Measurements from ENCODE around the gene PDZRN4. TPM values are rescaled to one million over a fixed set of nuclear protein-coding genes. Genes with fewer than 3 reads are reported as not detected.

The PDZRN4 gene
- polyA plus RNA-seq, 1 donor = 2.6 TPM

DNA sequence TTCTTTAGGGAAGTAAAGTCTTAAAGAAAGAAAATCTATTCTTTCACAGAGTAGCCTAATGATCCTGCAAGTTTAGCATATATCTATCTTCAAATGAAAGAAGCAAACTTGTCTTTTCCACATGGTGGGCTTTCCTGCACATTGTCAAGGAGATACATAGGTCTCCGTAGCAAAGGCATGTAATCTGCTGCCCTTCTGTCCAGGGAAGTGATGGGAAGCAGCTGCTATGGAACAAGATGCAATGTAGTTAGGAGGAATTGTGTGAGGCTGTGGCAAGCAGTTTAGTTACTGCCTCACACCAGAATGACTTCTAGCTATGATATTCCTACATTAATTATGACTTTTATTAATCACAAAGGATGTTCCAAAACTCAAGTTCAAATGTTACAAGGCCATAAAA, 174.4 kb downstream of the PDZRN4 start:
- DNase-seq (ENCODE audit: low read depth) = no peak

DNA sequence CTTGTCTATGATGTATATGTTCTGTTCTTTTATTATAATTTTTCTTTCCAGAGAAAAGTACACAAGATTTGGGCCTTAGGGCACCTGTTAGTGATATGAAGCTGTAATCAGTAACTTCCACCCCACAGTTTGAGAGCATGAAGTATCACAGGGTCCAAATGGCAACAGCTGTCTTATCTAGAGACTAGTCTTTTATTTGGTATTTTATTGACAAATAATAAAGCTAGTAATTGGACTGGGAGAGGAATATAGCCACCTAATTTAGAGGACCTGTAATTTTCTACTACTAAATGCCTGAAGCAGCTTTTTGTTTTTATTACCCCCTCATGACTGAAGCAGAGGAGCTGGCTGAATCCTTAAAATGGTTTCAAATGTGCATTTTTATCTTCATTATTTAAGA, 174.8 kb downstream of the PDZRN4 start:
- no peak for DNase-seq (ENCODE audit: low read depth)

DNA sequence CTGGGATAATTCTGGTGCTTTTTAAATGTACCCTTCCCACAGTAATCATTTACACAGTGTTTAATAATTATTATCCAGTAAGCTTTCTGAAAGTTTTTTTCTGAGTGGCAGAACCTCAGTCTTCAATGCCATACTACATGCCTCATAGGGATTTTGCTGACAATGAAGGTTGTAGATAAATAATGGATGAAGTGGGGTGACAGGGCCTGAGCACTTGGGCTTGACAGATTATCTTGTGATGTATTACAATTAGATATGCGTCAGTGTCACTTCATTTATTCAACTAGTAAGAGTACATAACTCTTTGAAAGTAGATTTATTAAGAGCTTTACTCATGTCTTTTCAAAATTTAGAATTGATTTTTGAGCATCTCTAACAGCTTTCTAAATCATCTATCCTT, 176.1 kb downstream of the PDZRN4 start:
- DNase-seq (ENCODE audit: low read depth) = no peak

DNA sequence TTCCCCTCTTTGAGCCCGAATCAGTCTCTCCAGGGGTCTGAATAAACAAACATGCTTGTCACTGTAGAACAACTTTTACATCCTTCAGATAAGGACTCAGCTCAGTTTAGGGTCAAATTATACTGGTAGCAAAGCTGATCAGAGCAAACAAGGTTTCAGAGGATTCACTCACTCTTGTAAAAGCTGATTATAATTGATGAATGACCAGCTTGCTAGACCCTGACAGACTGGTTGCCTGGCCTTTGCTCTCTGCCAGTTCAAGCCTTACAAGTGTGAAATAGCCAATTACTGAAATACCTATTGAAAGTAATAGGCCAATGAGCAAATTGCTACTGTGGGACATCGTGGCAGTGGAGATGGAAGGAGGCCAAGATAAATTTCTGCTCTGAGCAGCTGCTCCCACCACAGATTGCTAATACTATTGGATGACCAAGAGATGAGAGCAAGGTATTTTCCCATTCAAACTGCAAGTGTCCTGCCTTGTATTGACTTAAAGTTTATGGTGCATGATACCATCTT, 177.6 kb downstream of the PDZRN4 start:
- DNase-seq (ENCODE audit: low read depth) = no peak

DNA sequence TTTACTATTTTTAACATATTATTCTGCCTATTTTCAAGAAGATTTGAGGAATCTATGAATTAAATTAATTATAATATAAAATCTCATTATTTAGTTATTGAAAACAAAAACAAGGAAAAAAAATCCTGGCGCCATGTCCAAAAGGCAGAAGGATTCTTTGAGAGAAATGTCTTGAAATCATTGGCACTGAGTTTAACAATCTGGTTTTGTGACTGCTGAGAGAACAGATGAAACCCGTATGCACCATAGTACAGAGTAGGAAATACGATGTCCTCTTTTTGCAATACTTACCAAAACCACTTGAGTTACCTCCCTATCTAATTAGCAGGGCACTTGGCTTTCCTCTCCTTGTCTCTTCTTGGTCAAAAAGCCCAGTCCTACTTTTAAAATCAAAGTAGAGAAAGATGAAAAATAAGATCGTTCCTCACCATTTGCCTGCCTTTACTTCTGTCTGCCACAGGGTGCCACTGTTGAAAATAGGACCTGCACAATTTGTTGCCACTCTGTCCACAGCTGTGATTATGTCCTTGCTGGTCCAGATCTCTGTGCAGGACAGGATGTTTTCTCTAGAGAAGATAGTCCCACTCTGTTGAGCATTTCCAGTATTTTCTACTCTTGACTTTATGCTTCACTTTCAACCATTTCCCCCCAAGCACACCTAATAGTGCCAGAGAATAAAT, 179.7 kb downstream of the PDZRN4 start:
- no peak for DNase-seq (ENCODE audit: low read depth)

DNA sequence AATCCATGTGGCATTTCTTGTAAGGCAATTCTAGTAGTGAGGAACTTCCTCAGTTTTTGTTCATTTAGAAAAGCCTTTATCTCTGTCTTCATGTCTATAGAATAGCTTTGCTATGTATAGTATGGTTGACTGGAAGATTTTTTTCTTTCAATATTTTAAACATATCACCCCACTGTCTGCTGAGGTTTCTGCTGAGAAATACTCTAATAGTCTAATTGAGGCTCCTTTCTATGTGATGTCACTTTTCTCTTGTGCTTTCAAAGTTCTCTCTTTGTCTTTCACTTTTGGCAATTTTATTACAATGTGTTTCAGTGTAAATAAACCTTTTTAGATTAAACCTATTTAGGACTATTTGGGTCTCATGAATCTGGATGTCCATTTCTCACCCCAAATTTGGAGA, 192.8 kb downstream of the PDZRN4 start:
- DNase-seq (ENCODE audit: low read depth) = no peak

DNA sequence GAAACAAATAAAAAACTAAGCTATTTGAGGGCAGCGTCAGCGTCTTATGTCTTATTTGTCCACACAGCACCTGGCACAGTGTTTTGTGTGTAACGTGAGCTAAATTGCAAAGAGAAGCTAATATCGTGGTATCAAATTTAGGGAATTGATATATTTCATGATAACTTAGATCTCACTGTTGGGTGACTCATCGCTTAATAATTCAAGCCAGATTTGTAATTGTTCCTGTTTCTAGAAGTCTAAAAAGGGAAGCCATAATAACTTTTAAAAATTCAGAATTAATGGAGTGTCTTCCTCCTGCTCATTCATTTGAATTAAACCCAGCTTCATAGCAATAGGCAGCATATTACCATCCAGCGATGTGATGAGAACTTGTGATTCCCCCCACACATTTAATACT, 214.7 kb downstream of the PDZRN4 start:
- DNase-seq (ENCODE audit: low read depth) = no peak

DNA sequence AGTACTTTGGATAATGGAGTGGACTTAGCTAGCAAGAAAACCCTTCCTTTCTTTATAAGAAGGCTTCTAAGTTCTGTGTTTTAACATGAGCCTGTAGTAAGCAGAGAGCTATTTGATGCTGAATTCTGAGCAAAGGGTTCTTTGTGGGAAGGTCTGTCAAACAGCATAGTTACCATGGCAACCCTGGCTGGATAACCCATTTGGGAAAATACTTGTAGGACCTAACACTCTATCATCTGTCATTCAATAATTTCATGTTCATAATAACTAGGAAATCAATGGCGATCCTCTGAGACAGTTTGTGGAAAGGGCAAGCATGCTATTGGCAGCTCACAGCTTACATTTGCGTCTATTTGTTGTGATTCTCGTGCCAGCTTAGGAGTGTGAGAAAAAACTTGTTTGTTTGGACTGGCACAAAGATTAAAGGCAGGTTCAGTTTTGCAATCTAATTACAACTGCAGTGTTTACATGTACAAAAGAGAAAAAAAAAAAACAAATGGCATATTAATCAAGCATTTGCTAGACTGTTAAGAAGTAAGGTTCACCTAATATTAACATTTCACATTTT, 219.2 kb downstream of the PDZRN4 start:
- no peak for DNase-seq (ENCODE audit: low read depth)

DNA sequence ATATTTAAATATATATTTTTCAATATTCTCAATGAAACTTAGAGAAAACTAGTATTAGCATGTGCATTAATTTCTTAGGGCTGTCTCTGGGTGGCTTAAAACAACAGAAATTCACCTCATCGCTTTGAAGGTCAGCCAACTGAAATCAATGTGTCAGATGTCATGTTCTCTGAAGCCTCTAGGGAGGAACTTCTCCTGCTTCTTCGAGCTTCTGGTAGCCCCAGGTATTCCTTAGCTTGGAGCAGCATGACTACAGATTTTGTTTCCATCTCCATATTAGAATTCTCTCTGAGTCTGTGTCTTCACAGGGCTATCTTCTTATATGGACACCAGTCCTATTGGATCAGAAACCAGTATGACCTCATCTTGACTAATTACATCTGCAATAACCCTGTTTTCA, 221.5 kb downstream of the PDZRN4 start:
- DNase-seq (ENCODE audit: low read depth) = no peak

DNA sequence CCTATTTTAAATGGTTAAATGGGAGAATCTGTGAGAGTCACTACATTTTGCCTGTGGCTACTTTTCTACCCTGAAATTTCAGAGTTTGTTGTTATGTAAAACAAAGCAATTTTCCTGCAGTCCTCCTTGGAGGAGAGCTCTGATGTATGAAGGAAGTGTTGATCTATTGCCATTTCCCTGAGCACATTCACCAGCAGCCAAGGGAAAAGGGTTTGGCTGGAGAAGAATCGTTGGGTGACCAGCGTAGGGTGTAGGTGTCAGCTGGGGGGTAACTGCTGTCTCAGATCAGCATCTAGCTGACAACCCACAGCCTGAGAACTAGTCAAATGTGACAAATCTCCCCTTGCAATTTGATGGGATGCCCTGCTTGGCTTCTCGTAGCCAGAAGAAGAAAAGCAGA, 230.5 kb downstream of the PDZRN4 start:
- DNase-seq (ENCODE audit: low read depth) = no peak

DNA sequence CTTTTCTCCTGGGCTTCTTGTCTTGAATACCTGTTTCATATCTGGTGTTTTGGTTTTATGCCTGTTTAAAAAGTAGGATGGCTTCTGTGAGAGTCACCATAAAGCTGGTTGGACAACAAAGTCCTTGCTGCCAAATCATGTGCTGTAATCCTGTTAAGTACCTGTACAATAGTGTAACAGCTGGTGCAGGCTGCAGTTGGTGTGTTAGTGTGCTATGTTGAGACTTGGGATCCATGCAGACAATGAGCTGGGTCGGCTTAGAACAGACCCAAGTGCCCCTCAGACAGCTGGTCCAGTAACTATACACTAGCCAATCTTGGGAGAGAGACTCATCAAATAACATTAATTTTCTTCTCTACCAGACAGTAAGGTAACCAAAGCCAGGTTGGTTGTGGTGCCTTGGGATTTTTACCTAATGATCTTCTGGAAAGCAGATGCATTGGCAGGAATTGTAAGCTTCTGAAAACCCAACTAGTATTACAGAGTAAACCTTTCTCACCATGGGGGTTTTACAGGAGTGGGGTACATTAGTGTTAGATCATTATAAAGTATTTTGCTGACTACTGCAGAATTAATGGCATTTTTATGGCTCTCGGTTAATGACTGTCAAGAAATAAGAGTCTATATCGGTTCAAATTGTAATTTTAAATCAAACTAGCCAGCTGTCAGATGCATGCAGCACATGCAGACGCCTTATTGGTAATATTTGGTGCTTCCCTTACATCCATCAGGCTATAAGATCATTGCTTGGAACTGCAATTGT, 231.2 kb downstream of the PDZRN4 start:
- no peak for DNase-seq (ENCODE audit: low read depth)

DNA sequence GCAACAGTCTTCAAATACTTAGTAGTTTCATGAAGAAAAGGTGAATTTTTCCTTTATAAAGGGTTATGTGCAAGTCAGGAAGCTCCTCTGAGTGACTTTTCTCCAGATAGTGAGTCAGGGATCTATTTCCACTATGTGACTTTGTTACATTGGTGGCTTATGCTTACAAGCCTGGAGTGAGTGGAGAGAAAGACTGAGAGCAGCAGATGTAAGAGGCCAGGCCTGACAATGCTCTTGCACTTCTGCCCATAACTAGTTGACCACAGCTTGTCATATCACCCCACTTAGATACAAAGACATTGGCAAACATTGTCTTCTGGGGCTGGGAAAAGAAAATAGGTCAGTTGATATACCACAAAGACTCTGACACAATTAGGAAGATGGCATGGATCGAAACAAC, 236.5 kb downstream of the PDZRN4 start:
- no peak for DNase-seq (ENCODE audit: low read depth)

DNA sequence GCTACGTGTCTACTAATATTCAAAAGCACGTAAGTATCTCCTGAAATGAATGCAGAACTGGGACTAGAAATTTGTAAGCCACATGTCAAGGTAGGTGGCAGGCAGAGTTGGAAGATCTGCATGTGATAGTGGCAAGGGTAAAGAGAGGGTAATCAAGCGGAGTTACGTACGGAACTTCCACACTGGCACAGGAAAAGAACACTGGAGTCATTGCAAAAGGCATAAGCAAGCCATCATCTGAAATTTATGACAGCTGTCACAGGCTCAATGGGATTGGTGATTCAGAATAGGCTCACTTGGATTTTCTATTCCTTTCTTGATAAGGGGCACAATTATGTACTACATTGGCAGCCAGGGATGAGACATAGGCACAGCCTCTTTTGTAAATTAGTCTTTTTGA, 245.3 kb downstream of the PDZRN4 start:
- no peak for DNase-seq (ENCODE audit: low read depth)

DNA sequence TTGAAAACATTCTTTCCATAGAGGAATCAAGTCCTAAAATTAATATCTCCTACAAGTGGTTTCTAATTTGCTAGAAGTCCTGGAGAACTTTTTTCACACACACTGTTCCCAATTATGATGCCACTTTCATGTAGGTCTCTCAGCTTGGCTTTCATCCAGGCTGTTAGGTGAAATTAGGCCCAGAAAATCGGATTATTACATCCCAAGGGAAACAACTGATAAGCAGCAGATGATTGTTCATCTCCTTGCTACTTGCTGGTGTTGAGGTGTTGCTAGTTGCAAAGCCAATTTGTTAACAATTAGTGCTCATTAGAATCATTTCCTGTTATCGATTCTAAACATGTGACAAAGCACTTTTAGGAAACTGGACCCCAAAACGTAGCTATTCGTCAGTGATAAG, 248.0 kb downstream of the PDZRN4 start:
- DNase-seq (ENCODE audit: low read depth) = no peak

DNA sequence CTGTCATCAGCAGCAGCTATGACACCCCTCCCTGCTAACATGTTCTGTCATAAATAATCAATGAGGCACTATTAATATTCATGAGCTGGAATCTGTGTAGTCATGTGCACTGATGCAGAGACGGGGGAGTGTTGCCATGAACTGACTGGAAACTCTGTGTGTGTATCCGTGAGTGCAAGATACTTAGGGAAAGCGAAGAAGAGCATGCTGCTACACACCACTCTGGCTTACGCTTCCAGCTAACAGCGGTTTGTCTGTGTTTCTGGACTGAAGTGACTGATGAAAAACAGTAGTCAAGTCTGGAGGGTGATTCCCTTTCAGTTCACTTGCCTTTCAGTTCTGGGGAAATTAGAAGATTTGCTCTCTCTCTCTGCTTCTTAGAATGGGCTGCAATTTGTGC, 249.4 kb downstream of the PDZRN4 start:
- DNase-seq (ENCODE audit: low read depth) = no peak

DNA sequence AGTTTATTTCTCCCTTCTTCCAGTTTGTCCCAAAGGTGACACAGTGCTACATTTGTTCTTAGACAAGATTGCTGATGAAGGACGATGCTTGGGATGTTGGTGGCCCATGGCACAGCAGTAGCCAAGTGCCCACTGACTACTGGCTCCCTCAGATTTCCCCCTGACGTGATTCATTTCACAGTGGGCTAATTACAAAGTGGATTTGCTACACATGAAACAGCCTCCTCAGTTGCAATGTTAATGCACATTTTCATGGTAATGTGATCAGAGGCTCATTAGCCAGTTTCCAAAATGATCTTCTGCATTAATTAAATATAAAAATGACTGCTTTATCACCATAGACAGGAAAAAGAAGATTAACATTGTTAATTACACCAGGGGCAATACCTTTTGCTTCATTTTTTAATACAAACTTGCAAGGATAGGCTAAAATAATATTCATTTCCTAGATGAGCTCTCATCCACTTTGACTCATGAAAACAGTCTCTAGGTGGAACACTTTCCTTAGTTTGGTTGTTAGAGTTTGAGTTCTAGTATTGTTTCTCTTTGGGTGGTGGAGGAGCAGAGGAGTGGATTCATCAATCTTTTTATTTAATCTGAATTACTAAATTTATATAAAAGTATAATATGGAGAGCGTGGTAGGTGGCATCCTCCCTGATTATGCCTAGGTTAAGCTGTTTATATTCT, 250.9 kb downstream of the PDZRN4 start:
- DNase-seq (ENCODE audit: low read depth) = no peak

DNA sequence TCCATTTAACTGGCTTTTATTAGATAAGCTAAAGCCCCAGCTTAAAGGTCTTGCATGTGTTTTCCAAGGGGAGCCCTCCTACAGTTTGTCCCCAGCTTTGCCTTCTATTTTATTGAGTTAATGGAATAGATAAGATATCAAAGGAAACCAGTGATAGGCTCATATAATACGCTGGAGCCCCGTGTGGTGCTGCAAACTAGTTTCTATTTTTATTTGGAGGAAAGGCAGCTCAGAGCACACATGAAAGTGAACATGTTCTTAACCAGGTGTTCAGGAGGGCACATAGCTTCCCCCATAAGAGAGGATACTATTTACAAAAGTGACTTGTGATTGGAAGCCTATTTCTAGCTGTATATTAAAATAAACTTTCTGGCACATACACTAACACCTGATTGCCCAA, 251.7 kb downstream of the PDZRN4 start:
- DNase-seq (ENCODE audit: low read depth) = no peak

DNA sequence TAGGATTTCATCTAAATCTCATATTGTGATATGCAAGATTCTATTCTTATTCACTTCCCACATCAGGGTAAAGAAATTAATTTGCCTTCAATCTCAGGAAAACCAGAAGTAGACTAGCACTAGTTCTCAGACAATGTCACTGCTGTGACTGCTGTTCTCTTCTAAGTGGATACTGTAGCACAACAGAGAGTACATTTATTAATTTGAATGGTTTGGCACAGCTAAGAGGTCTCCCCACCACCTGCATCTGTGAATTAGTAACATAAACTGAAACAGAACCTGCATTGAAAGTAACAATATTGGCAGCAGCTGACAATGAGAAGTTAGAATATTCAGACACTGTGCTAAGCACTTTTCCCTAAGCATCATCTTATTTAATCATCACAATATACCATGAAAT, 253.1 kb downstream of the PDZRN4 start:
- no peak for DNase-seq (ENCODE audit: low read depth)

DNA sequence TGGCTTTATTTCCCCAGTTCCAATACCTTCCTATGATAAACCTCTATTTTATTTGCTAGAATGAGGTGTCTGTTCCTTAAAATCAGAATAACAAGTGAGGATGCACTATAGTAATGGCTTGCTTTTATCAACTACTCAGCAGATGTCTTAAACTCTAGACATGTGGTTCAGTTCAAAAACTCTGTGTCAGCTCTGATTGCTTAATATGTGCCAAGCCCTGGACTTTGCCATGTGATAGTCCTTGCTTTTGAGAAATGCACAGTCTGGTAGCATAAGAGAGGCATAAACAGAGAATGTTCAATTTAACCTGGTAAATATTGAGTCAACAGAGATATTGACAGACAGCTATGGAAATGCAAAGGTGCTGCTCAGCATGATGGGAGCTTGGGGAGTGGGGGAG, 254.8 kb downstream of the PDZRN4 start:
- DNase-seq (ENCODE audit: low read depth) = no peak

DNA sequence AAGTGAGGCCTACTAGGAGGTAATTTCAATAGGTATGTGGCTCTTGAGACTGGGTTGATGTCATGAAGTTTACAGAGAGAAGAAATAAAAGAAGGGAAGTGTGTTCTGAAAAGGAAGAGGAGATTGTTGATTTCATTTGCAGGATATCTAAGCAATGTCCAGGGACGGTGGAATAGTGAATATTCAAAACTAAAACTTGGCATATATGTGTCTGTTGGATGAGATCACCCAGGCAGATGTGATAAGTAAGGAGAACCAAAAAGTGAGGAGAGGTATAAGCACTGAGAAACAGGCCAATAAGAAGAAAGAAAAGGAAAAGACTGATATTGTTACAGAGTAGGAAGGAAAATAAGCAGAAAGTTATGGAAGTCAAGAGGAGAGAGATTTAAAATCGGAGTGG, 255.6 kb downstream of the PDZRN4 start:
- DNase-seq (ENCODE audit: low read depth) = no peak

DNA sequence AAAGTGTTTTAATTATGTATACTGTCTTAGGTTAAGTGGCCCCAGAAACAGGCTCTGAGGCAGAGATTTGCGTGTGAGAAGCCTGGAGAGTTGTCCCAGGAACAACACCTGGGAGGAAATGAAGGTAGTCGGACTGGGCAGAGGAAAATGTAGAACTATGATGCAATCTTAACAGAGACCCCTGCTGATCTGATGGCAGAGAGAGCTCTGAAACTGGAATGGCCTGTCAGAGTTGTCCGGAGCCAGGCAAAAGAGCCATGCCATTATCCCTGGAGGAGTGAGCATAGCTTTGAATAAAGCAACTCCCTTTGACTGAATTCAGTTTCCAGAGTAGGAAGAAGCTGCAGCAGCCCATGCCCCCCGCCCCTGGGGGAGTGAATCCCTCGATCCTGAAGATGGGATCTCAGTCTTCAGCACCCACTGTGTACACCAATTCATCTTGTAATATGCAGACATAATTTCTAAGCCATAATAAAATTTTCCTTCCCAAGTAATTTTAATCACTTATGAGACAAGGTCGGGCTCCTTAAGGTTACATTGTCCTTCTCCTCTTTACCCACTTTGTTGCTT, 264.8 kb downstream of the PDZRN4 start:
- DNase-seq (ENCODE audit: low read depth) = no peak

DNA sequence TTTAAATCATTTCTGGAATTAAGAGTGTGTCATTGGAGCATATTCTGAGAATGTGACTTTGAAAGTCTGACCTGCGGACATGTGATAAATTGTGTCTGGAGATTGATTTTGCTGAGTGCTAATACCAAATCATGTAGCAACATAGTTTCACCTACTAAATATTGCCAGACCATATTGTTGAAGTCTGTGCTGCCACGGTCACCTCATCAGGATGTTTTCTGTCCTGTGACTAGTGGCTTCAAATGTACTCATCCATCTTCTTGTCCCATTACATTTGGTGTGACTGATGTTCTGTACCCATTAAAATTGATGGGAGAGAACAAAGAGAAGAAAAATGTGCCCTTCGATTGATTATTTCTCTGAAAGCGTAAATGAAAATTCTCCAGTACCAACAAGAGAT, 265.3 kb downstream of the PDZRN4 start:
- DNase-seq (ENCODE audit: low read depth) = no peak

All from forelimb muscle (tissue), 1 donor.